ENCODE measurements around the gene CP.

DNA sequence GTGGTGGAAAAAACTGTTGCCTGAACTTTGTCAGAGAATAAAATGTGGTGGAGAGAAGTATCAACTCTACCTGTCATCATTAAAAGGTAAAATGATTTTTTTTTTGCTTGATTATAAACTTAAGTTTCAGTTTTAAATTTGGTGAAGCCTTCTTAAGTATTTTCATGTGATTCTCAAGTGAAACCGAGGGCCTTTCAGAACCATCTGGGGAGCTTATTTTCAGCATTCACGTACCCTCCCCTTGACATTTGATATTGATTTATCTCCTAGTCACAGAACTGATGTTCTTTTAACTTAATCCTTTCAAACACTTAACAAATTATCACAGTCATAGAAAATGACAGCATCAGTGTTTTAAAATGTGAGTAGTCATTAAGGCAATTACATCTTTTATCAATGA lies 53.7 kb downstream of the CP start:
- TF ChIP-seq, protein P1, sequence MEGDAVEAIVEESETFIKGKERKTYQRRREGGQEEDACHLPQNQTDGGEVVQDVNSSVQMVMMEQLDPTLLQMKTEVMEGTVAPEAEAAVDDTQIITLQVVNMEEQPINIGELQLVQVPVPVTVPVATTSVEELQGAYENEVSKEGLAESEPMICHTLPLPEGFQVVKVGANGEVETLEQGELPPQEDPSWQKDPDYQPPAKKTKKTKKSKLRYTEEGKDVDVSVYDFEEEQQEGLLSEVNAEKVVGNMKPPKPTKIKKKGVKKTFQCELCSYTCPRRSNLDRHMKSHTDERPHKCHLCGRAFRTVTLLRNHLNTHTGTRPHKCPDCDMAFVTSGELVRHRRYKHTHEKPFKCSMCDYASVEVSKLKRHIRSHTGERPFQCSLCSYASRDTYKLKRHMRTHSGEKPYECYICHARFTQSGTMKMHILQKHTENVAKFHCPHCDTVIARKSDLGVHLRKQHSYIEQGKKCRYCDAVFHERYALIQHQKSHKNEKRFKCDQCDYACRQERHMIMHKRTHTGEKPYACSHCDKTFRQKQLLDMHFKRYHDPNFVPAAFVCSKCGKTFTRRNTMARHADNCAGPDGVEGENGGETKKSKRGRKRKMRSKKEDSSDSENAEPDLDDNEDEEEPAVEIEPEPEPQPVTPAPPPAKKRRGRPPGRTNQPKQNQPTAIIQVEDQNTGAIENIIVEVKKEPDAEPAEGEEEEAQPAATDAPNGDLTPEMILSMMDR (IDR thresholded peaks at IDR 0.05) = no peak
- no peak for TF ChIP-seq POLR2A (IDR thresholded peaks at IDR 0.05)
